PFSK-1 (cell line): Measurements from ENCODE around the gene TOLLIP.

Experiments used
- FOXP2 ChIP-seq: optimal IDR thresholded peaks from 2 replicates; pipeline ENCODE3; 2011; ENCODE audit warnings: borderline replicate concordance, control low read depth, inconsistent platforms; ENCODE audit not compliant: insufficient read depth; ENCODE audit errors: extremely low read length, extremely low read depth
- POLR2AphosphoS5 ChIP-seq: IDR thresholded peaks from 2 replicates; pipeline ENCODE4 v1.6.1; 2012; ENCODE audit warnings: low read depth, mild to moderate bottlenecking, control low read depth, low read length, moderate library complexity
- REST ChIP-seq, 2 experiments: IDR thresholded peaks; 2 replicates each; pipeline versions ENCODE4 v1.6.1 to v1.8.0; 2011 to 2012; ENCODE audit warnings: low read depth in 2 of 2, low read length in 2 of 2, control low read depth in 1 of 2, inconsistent platforms in 1 of 2, mild to moderate bottlenecking in 1 of 2, moderate library complexity in 1 of 2; ENCODE audit not compliant: insufficient read depth in 1 of 2
- SIN3A ChIP-seq: IDR thresholded peaks from 2 replicates; pipeline ENCODE4 v1.6.1; 2012; ENCODE audit warnings: mild to moderate bottlenecking, low read length, moderate library complexity, borderline replicate concordance; ENCODE audit not compliant: insufficient read depth
- TAF1 ChIP-seq: IDR thresholded peaks from 2 replicates; pipeline ENCODE4 v1.6.1; 2012; ENCODE audit warnings: low read length, control low read depth, borderline replicate concordance; ENCODE audit not compliant: insufficient read depth

- no peak for TF ChIP-seq SIN3A
- no peak for TF ChIP-seq TAF1
- TF ChIP-seq POLR2AphosphoS5: no peak
- TF ChIP-seq REST (IDR thresholded peaks at IDR 0.05; ENCODE audit: insufficient read depth in 1 of 2, low read depth in 2 of 2, low read length in 2 of 2): no peak
- TF ChIP-seq FOXP2: no peak
Observed at GRCh38 chr11:1226986-1227550, 82.4 kb downstream of the TOLLIP start.
